Endothelial cell of umbilical vein (primary cell): ENCODE measurements around the gene NEU2. TPM values are rescaled to one million over a fixed set of nuclear protein-coding genes. Genes with fewer than 3 reads are reported as not detected.

Source experiments
- BruUV-seq: library from RNA; stranded (reverse); fragments of 400-500 nt; replicated peaks from 2 replicates; lab custom pipeline; 2021; lab: Mats Ljungman, UMichigan
- CTCF ChIA-PET: fragments of 300-600, 350-600 bp; sonication (Branson Sonifier 250); formaldehyde crosslinking; loops from one replicate; lab custom pipeline; 2021; ENCODE audit warnings: antibody characterized with exemption, inconsistent platforms; lab: Charles Lee
- POLR2A ChIA-PET: fragments of 300-600, 350-600 bp; sonication (Branson Sonifier 250); formaldehyde crosslinking; loops from one replicate; lab custom pipeline; 2021; ENCODE audit warnings: antibody characterized with exemption, inconsistent platforms; lab: Charles Lee
- DNase-seq: peaks from one replicate; pipeline ENCODE4 v3.0.0-alpha.2; 2011; ENCODE audit warnings: low read depth, low spot score
- FAIRE-seq: peaks from 2 replicates; lab custom pipeline; 2011; peaks lifted over from hg19 to GRCh38; lab: Jason Lieb, UNC
- H2AFZ ChIP-seq: 2 replicates; pipeline ENCODE4 v1.6.0; 2012; ENCODE audit warnings: low read depth, low read length, control low read depth, inconsistent platforms
- H3K27ac ChIP-seq: 2 replicates; pipeline ENCODE4 v1.5.1; 2011; ENCODE audit warnings: low read depth, mild to moderate bottlenecking, control low read depth, low read length, moderate library complexity; ENCODE audit not compliant: insufficient read depth
- H3K27me3 ChIP-seq, 2 experiments: 2 replicates each; pipeline versions ENCODE4 v1.6.0 to v1.6.1; 2011; ENCODE audit warnings: low read length in 2 of 2, mixed read lengths in 1 of 2; ENCODE audit not compliant: control insufficient read depth in 2 of 2, insufficient read depth in 2 of 2
- H3K36me3 ChIP-seq, 2 experiments: 2 replicates in 1 of 2; 3 replicates in 1 of 2; pipeline ENCODE4 v1.5.1; 2011; ENCODE audit warnings: low read length in 2 of 2, mild to moderate bottlenecking in 1 of 2, moderate library complexity in 1 of 2; ENCODE audit not compliant: control insufficient read depth in 2 of 2, insufficient read depth in 2 of 2; ENCODE audit errors: extremely low read depth in 1 of 2
- H3K4me1 ChIP-seq: 3 replicates; pipeline ENCODE4 v1.5.1; 2011; ENCODE audit warnings: mild to moderate bottlenecking, low read length; ENCODE audit not compliant: control insufficient read depth, insufficient read depth; ENCODE audit errors: extremely low read depth
- H3K4me2 ChIP-seq: 2 replicates; pipeline ENCODE4 v1.6.1; 2011; ENCODE audit warnings: low read length, control low read depth, mixed read lengths; ENCODE audit not compliant: insufficient read depth
- H3K4me3 ChIP-seq, 3 experiments: fragments of 200-600 bp in 1 of 3; sonication (generic), shearing (Covaris generic) in 1 of 3; replicated peaks in 1 of 3; 2 replicates each; pipeline ENCODE4 v1.5.1; 2011 to 2016; ENCODE audit warnings: control low read depth in 3 of 3, low read length in 3 of 3, mild to moderate bottlenecking in 2 of 3, inconsistent platforms in 1 of 3, low read depth in 1 of 3, moderate library complexity in 1 of 3; ENCODE audit not compliant: insufficient read depth in 1 of 3
- H3K79me2 ChIP-seq: 2 replicates; pipeline ENCODE4 v1.6.0; 2012; ENCODE audit warnings: low read length, inconsistent platforms; ENCODE audit not compliant: control insufficient read depth, insufficient read depth
- H3K9ac ChIP-seq: replicated peaks from 2 replicates; pipeline ENCODE3; 2011; ENCODE audit warnings: low read length, control low read depth; ENCODE audit not compliant: insufficient read depth; ENCODE audit errors: extremely low read depth
- H3K9me1 ChIP-seq: replicated peaks from 3 replicates; pipeline ENCODE4 v1.6.0; 2011; ENCODE audit warnings: mild to moderate bottlenecking, low read length; ENCODE audit not compliant: control insufficient read depth, insufficient read depth; ENCODE audit errors: extremely low read depth
- H3K9me3 ChIP-seq: replicated peaks from 2 replicates; pipeline ENCODE4 v1.5.1; 2012; ENCODE audit warnings: low read length, inconsistent platforms; ENCODE audit not compliant: control insufficient read depth, insufficient read depth
- H4K20me1 ChIP-seq: replicated peaks from 2 replicates; pipeline ENCODE3; 2011; ENCODE audit warnings: mild to moderate bottlenecking, low read length; ENCODE audit not compliant: control insufficient read depth, insufficient read depth; ENCODE audit errors: extremely low read depth
- EZH2 ChIP-seq: IDR thresholded peaks from 2 replicates; pipeline ENCODE4 v1.6.1; 2012; ENCODE audit warnings: borderline replicate concordance, low read depth, mild to moderate bottlenecking, moderate library complexity, low read length, inconsistent platforms; ENCODE audit not compliant: severe bottlenecking
- FOS ChIP-seq: IDR thresholded peaks from 2 replicates; pipeline ENCODE4 v1.6.1; 2011; ENCODE audit warnings: mild to moderate bottlenecking, low read length, moderate library complexity, borderline replicate concordance; ENCODE audit not compliant: insufficient read depth
- GATA2 ChIP-seq: IDR thresholded peaks from 2 replicates; pipeline ENCODE4 v1.7.0; 2011; ENCODE audit warnings: low read depth, mild to moderate bottlenecking, moderate library complexity, mixed read lengths, low read length; ENCODE audit not compliant: insufficient read length, insufficient read depth
- JUN ChIP-seq: IDR thresholded peaks from 2 replicates; pipeline ENCODE4 v1.6.1; 2011; ENCODE audit warnings: borderline replicate concordance, low read depth; ENCODE audit not compliant: insufficient read length, insufficient read depth
- MYC ChIP-seq: IDR thresholded peaks from one replicate; pipeline ENCODE4 v1.6.1; 2011; ENCODE audit warnings: mild to moderate bottlenecking, low read depth, low read length
- POLR2A ChIP-seq: IDR thresholded peaks from 2 replicates; pipeline ENCODE4 v1.6.1; 2012; ENCODE audit warnings: low read depth, mild to moderate bottlenecking, control low read depth, low read length
- POLR2AphosphoS5 ChIP-seq: IDR thresholded peaks from 2 replicates; pipeline ENCODE4 v1.6.1; 2012; ENCODE audit warnings: low read depth, mild to moderate bottlenecking, control low read depth, low read length, moderate library complexity; ENCODE audit not compliant: insufficient read depth
- dilution Hi-C: fragments of 300-500 bp; cut with MboI; formaldehyde crosslinking; loops from one replicate; pipeline ENCODE4 v1.15.0; 2019; ENCODE audit warnings: low sequenced_read_pairs; ENCODE audit not compliant: extremely low pct_ligation_motif_present
- intact Hi-C: fragments of 100-400 bp; cut with micrococcal nuclease; formaldehyde crosslinking; loops from one replicate; pipeline ENCODE4 v1.10.0; 2022
- polyA plus RNA-seq, 4 experiments: library from polyadenylated mRNA; depleted of rRNA in 3 of 4; stranded (reverse) in 3 of 4; unstranded in 1 of 4; fragments of >200 nt; gene quantifications; 2 replicates each; pipeline versions ENCODE4 v1.2.1 to v1.2.3, GENCODE V29; 2011 to 2012; ENCODE audit warnings: missing spikeins in 1 of 4
- total RNA-seq: library from RNA; stranded (reverse); gene quantifications from 2 replicates; pipeline ENCODE4 v1.2.3, GENCODE V29; 2021
- TF ChIP-seq, protein P1 (sequence below), 2 donors: IDR thresholded peaks; 1 replicate in 1 of 2; 2 replicates in 1 of 2; pipeline ENCODE4 v1.5.1; 2011; ENCODE audit warnings: low read length in 2 of 2, mild to moderate bottlenecking in 2 of 2, moderate library complexity in 2 of 2, control low read depth in 1 of 2, inconsistent platforms in 1 of 2, low read depth in 1 of 2; ENCODE audit not compliant: insufficient read depth in 1 of 2; ENCODE audit errors: extremely low read depth in 1 of 2
- TF ChIP-seq, protein P2 (sequence below): IDR thresholded peaks from 2 replicates; pipeline ENCODE4 v1.6.1; 2011; ENCODE audit not compliant: insufficient read depth, insufficient read length

NEU2 gene
- total and polyA plus RNA-seq, 2 donors (not counting 3 experiments of a cell fraction or from before 2014, with no cell fraction given), result not detected

DNA sequence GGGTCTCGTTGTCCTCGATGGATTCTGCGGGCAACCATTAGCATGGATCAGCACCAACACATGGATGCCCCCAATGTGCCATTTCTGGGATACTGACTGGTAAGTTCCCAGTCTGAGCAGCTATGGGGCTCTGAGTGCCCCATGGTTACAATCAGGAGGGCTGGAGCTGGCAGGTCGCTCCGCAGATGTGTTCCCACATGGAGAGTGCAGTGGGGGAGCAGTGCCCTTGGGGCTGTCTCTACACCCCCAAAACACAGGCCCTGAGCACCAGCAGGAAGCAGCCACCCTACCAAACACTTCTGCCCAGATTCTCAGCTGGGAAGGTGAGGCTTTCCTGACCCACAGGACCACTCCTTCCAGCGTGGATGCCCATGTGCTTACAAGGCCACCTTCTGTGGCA lies 27.4 kb upstream of the NEU2 start:
- CTCF ChIA-PET, result no interaction called here
- TF ChIP-seq, protein P1, sequence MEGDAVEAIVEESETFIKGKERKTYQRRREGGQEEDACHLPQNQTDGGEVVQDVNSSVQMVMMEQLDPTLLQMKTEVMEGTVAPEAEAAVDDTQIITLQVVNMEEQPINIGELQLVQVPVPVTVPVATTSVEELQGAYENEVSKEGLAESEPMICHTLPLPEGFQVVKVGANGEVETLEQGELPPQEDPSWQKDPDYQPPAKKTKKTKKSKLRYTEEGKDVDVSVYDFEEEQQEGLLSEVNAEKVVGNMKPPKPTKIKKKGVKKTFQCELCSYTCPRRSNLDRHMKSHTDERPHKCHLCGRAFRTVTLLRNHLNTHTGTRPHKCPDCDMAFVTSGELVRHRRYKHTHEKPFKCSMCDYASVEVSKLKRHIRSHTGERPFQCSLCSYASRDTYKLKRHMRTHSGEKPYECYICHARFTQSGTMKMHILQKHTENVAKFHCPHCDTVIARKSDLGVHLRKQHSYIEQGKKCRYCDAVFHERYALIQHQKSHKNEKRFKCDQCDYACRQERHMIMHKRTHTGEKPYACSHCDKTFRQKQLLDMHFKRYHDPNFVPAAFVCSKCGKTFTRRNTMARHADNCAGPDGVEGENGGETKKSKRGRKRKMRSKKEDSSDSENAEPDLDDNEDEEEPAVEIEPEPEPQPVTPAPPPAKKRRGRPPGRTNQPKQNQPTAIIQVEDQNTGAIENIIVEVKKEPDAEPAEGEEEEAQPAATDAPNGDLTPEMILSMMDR (IDR thresholded peaks at IDR 0.05; ENCODE audit: extremely low read depth in 1 of 2, insufficient read depth in 1 of 2, low read depth in 1 of 2, low read length in 2 of 2), result no peak
- TF ChIP-seq POLR2A, result no peak
- TF ChIP-seq POLR2AphosphoS5, result no peak
- no peak for TF ChIP-seq FOS
- TF ChIP-seq GATA2, result no peak
- TF ChIP-seq, protein P2, sequence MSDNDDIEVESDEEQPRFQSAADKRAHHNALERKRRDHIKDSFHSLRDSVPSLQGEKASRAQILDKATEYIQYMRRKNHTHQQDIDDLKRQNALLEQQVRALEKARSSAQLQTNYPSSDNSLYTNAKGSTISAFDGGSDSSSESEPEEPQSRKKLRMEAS, result no peak
- no peak for TF ChIP-seq EZH2
- no peak for TF ChIP-seq MYC
- TF ChIP-seq JUN, result no peak
- H3K79me2 ChIP-seq, result no peaks in the 10 kb centered on the region
- H3K27ac ChIP-seq, result no peak overlapping the region
- no peaks in the 10 kb centered on the region for H3K9me1 ChIP-seq
- no peak overlapping the region for H3K9ac ChIP-seq
- H3K4me3 ChIP-seq, result no peak overlapping the region
- intact Hi-C loops, result no loop called here
- H3K36me3 ChIP-seq, result no peaks in the 10 kb centered on the region
- BruUV-seq, result no TSS peak
- no peaks in the 10 kb centered on the region for H4K20me1 ChIP-seq
- H3K4me1 ChIP-seq, result no peaks in the 10 kb centered on the region
- dilution Hi-C loops, result no loop called here
- DNase-seq (no peak), FAIRE-seq (no peak)
- H3K9me3 ChIP-seq, result no peaks in the 10 kb centered on the region
- H2AFZ ChIP-seq, result no peak overlapping the region
- no peak overlapping the region for H3K4me2 ChIP-seq
- H3K27me3 ChIP-seq, result peaks cover 3% of the 10 kb centered on the region in 2 experiments
- POLR2A ChIA-PET, result no interaction called here
